Activated B cell treated with CpG ODN at 0.5 μM for 24 hours (primary cell): ENCODE measurements around the gene UFSP2. TPM values are rescaled to one million over a fixed set of nuclear protein-coding genes. Genes with fewer than 3 reads are reported as not detected.

ENCODE experiments used
- ATAC-seq: fragments of 200-7000 bp; cut with Tn5 transposase; one replicate; pipeline ENCODE4 v1.10.0; 2021; ENCODE audit warnings: low read depth, mild to moderate bottlenecking, moderate library complexity
- CTCF ChIA-PET: fragments of 350-600 bp; sonication (Branson Sonifier 250); formaldehyde crosslinking; loops from one replicate; lab custom pipeline; 2021; ENCODE audit warnings: antibody characterized with exemption; lab: Charles Lee
- POLR2A ChIA-PET: fragments of 350-600 bp; sonication (Branson Sonifier 250); formaldehyde crosslinking; loops from one replicate; lab custom pipeline; 2021; ENCODE audit warnings: antibody characterized with exemption; lab: Charles Lee
- DNase-seq: peaks from one replicate; pipeline ENCODE4 v3.0.0; 2022
- H3K27ac Mint-ChIP-seq: one replicate; pipeline ENCODE4 v1.8.0; 2020; ENCODE audit warnings: mixed read lengths
- H3K27me3 Mint-ChIP-seq: one replicate; pipeline ENCODE4 v1.8.0; 2021; ENCODE audit warnings: mixed read lengths
- H3K36me3 Mint-ChIP-seq: one replicate; pipeline ENCODE4 v1.8.0; 2021; ENCODE audit warnings: low read depth, mixed read lengths
- H3K4me1 Mint-ChIP-seq: one replicate; pipeline ENCODE4 v1.8.0; 2021; ENCODE audit warnings: mixed read lengths
- H3K4me3 Mint-ChIP-seq: one replicate; pipeline ENCODE4 v1.8.0; 2020; ENCODE audit warnings: mild to moderate bottlenecking, mixed read lengths
- H3K9me3 Mint-ChIP-seq: one replicate; pipeline ENCODE4 v1.8.0; 2020; ENCODE audit warnings: mixed read lengths
- CTCF ChIP-seq: fragments of 200-600 bp; IDR thresholded peaks from one replicate; pipeline ENCODE4 v1.8.0; 2022; ENCODE audit warnings: antibody characterized with exemption, mild to moderate bottlenecking
- intact Hi-C: fragments of 100-400 bp; cut with micrococcal nuclease; formaldehyde crosslinking; loops from one replicate; pipeline ENCODE4 v1.15.1; 2024
- total RNA-seq: library from RNA; stranded (reverse); gene quantifications from 2 replicates; pipeline ENCODE4 v1.2.3, GENCODE V29; 2022

UFSP2 gene
- total RNA-seq, 1 donor from 2014 or later: 20.1 TPM

- CTCF ChIA-PET: no interaction called here
- ATAC-seq (no peak), DNase-seq (no peak)
- no peak overlapping the region for H3K27ac Mint-ChIP-seq
- intact Hi-C loops: no loop called here
- peaks cover 14% of the 10 kb centered on the region for H3K4me1 Mint-ChIP-seq
- peaks cover 77% of the 10 kb centered on the region for H3K36me3 Mint-ChIP-seq
- H3K9me3 Mint-ChIP-seq: no peaks in the 10 kb centered on the region
- no peak overlapping the region for H3K4me3 Mint-ChIP-seq
- no peak for TF ChIP-seq CTCF
- POLR2A ChIA-PET: no interaction called here
- H3K27me3 Mint-ChIP-seq: no peaks in the 10 kb centered on the region
Observed at GRCh38 chr4:185357211-185357610, 68.6 kb downstream of the UFSP2 start.

- POLR2A ChIA-PET: no interaction called here
- H3K27ac Mint-ChIP-seq: no peak overlapping the region
- no peak overlapping the region for H3K4me3 Mint-ChIP-seq
- H3K4me1 Mint-ChIP-seq: peaks cover 26% of the 10 kb centered on the region
- no peak for TF ChIP-seq CTCF
- peaks cover 88% of the 10 kb centered on the region for H3K36me3 Mint-ChIP-seq
- no peaks in the 10 kb centered on the region for H3K9me3 Mint-ChIP-seq
- CTCF ChIA-PET: interaction anchor here (0.6 kb wide), 1 partner anchor 243 kb away, joined by 3 read pairs; no protein-coding TSS in a partner anchor
- intact Hi-C loops: no loop called here
- DNase-seq (no peak), ATAC-seq (peak; percentile 47)
- no peaks in the 10 kb centered on the region for H3K27me3 Mint-ChIP-seq
Observed at GRCh38 chr4:185352741-185353140, 73.0 kb downstream of the UFSP2 start.

GRCh38 chr4:185352202-185352601 is 73.6 kb downstream of the UFSP2 start:
- ChIA-PET CTCF (interaction anchor here (1.1 kb wide), 1 partner anchor 18 kb away, joined by 3 read pairs; no protein-coding TSS in a partner anchor), POLR2A (no interaction called here)
- H3K27me3 Mint-ChIP-seq: no peaks in the 10 kb centered on the region
- no peaks in the 10 kb centered on the region for H3K9me3 Mint-ChIP-seq
- no peak overlapping the region for H3K4me3 Mint-ChIP-seq
- intact Hi-C loops: no loop called here
- peaks cover 87% of the 10 kb centered on the region for H3K36me3 Mint-ChIP-seq
- DNase-seq (no peak), ATAC-seq (no peak)
- H3K4me1 Mint-ChIP-seq: peaks cover 24% of the 10 kb centered on the region
- H3K27ac Mint-ChIP-seq: peak overlapping the region; percentile 24
- TF ChIP-seq CTCF: no peak

- Mint-ChIP-seq H3K27me3 (no peaks in the 10 kb centered on the region), H3K4me1 (peaks cover 24% of the 10 kb centered on the region), H3K27ac (no peak overlapping the region), H3K9me3 (no peaks in the 10 kb centered on the region), H3K4me3 (no peak overlapping the region), H3K36me3 (peaks cover 87% of the 10 kb centered on the region)
- DNase-seq (no peak), ATAC-seq (no peak)
- intact Hi-C loops: no loop called here
- CTCF ChIA-PET: interaction anchor here (1.1 kb wide), 1 partner anchor 18 kb away, joined by 3 read pairs; no protein-coding TSS in a partner anchor
- no peak for TF ChIP-seq CTCF
- POLR2A ChIA-PET: interaction anchor here (0.7 kb wide), 1 partner anchor 179 kb away, joined by 5 read pairs; no protein-coding TSS in a partner anchor
Observed at GRCh38 chr4:185351691-185352090, 74.1 kb downstream of the UFSP2 start.

Other genes with a start within 250 kb of the UFSP2 start
- 42.6 and 44.1 TPM in 2 replicates for gene CFAP97, start 222.0 kb downstream of the UFSP2 start, total RNA-seq
- gene SNX25, start 216.4 kb downstream of the UFSP2 start, total RNA-seq: 53.1 and 53.7 TPM in 2 replicates
- gene LRP2BP, start 30.0 kb downstream of the UFSP2 start, total RNA-seq: 0.54 and 0.75 TPM in 2 replicates
- 10.4 and 11.2 TPM in 2 replicates for gene ANKRD37, start 29.1 kb downstream of the UFSP2 start, total RNA-seq
- 0.33 and 0.71 TPM in 2 replicates for gene CCDC110, start 45.8 kb upstream of the UFSP2 start, total RNA-seq
- 0.20 TPM in 1 of 2 replicates, not detected in the other for gene PDLIM3, start 109.5 kb upstream of the UFSP2 start, total RNA-seq